ENCODE data around the gene GORASP2.

- TF ChIP-seq CTCF (IDR thresholded peaks at IDR 0.05; ENCODE audit: low read length), result no peak
- TF ChIP-seq EZH2 (IDR thresholded peaks at IDR 0.05; ENCODE audit: borderline replicate concordance, low read length), result no peak
These were observed 20.4 kb downstream of the GORASP2 start for GRCh38 chr2:170949415-170949814.

All from OCI-LY1 (cell line).